HG03442 (cell line): ENCODE results near the gene TSPAN31.

Experiments used
- ATAC-seq: cut with Tn5 transposase; IDR thresholded peaks from one replicate; pipeline ENCODE4 v1.9.1; 2021; ENCODE audit warnings: mild to moderate bottlenecking, moderate library complexity; ENCODE audit not compliant: unreplicated experiment

The TSPAN31 gene

GRCh38 chr12:57782243-57782607 is 37.4 kb downstream of the TSPAN31 start:
- peak; percentile 21 for ATAC-seq

GRCh38 chr12:57782608-57783465 is 38.0 kb downstream of the TSPAN31 start, which contains the start of gene TSFM:
TSS of gene TSFM (plus strand) at chr12:57782787. CDS start at chr12:57782802, 15 bp downstream.
- ATAC-seq = peak; percentile 83

- no peak for ATAC-seq
Observed at GRCh38 chr12:57783466-57783801, 38.6 kb downstream of the TSPAN31 start.

GRCh38 chr12:57783861-57784260 is 39.0 kb downstream of the TSPAN31 start:
- no peak for ATAC-seq

GRCh38 chr12:57793920-57794319 is 49.1 kb downstream of the TSPAN31 start:
- no peak for ATAC-seq

GRCh38 chr12:57795354-57795753 is 50.5 kb downstream of the TSPAN31 start:
- no peak for ATAC-seq

GRCh38 chr12:57796996-57797395 is 52.2 kb downstream of the TSPAN31 start:
- no peak for ATAC-seq

GRCh38 chr12:57797933-57798332 is 53.1 kb downstream of the TSPAN31 start:
- no peak for ATAC-seq
